GM18520 (cell line): ENCODE data around the gene MRPS34.

Experiments used
- ATAC-seq: cut with Tn5 transposase; IDR thresholded peaks from one replicate; pipeline ENCODE4 v1.9.1; 2021; ENCODE audit not compliant: unreplicated experiment

Gene MRPS34

GRCh38 chr16:1731603-1732002 lies 41.3 kb downstream of the MRPS34 start:
- no peak for ATAC-seq

GRCh38 chr16:1731073-1731472 lies 41.9 kb downstream of the MRPS34 start:
- ATAC-seq, result no peak

- no peak for ATAC-seq
Observed at GRCh38 chr16:1729445-1729844, 43.5 kb downstream of the MRPS34 start.

DNA sequence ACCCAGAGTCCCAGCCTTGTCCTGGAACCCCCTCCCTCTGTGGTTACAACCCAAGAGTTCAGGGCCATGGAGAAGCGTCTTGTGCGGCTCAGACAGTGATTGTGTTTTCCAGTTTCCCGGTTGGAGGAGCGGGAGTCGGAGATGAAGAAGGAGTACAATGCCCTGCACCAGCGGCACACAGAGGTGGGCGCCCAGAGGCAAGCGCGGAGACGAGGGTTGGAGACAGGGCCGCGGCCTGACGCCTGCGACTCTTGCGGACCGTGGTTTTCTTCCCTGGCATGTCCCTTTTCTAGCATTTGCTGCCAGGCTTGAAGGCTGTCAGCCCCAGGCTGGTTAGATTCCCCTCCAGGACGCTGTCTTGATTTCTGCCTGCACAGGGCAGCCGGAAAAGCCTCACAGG lies 43.9 kb downstream of the MRPS34 start:
- ATAC-seq, result no peak

DNA sequence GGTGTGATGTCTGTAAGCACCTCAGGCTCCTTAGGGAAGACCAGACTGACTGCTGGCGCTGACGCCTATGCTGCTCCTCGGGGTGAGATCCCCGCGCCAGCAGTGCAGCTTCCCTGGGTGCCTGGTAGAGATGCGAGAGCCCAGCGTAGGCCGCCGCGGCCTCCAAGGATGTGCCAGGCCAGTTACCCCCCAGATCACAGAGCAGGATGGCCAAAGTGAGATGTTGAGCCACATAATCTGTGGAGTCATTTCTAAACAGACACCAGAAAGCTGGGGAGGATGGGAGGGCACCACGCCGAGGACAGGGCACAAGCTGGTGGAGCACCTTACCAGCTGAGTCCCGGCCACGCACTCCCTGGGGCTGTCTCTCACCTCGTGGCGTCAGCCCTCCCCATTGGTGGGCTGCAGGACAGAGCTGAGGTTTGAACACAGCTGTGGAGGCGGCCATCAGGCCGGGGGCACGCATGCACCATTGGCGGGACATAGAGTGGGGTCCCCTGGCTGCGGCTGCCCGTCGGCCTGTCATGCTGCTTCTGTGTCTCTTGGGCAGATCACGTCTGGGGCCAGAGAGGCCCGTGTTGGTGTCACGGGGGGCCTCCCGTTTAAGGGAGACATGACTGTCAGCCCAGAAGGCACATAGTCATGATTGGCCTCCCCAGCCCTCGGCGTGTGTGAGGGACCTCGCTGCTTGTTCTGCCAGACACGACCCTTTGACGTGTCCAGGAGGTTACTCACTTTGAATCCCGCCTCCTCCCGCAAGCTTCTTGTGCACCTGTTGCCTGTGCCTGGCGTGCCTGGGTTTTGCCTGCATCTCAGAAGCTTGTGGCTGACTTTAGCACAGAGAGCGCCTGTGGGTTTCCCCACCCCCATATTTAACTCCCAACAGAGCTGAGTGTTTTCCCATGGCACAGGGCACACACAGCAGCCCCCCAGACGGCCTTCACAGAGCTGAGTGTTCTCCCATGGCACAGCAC lies 45.0 kb downstream of the MRPS34 start:
- no peak for ATAC-seq

DNA sequence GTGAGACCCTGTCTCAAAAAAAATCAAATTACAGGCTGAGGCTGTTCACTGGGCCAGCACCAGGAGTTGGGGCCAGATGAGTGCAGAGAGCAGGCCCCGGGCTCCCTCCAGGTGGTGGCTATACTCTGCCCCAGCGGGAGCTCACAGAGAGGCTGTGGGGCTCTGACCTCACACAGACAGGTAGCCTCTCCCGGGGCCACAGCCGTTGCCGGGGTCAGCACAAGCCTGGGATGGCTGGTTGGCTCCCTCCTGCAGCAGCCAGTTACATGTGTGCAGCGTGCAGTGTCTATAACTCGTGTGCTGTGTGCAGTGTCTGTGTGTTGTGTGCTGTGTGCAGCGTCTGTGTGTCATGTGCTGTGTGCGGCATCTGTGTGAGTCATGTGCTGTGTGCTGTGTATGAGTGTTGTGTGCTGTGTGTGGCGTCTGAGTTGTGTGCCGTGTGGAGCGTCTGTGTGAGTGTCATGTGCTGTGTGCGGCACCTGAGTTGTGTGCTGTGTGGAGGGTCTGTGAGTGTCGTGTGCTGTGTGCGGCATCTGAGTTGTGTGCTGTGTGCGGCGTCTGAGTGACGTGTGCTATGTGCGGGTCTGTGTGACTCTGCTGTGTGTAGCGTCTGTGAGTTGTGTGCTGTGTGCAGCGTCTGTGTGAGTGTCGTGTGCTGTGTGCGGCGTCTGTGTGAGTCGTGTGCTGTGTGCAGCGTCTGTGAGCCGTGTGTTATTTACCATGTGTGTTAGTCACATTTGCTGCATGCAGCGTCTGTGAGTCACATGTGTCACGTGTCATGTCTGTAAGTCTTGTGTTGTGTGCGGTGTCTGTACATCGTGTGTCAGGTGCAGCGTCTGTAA lies 46.1 kb downstream of the MRPS34 start:
- ATAC-seq, result no peak

- ATAC-seq, result no peak
Observed at GRCh38 chr16:1724491-1724890, 48.4 kb downstream of the MRPS34 start.

DNA sequence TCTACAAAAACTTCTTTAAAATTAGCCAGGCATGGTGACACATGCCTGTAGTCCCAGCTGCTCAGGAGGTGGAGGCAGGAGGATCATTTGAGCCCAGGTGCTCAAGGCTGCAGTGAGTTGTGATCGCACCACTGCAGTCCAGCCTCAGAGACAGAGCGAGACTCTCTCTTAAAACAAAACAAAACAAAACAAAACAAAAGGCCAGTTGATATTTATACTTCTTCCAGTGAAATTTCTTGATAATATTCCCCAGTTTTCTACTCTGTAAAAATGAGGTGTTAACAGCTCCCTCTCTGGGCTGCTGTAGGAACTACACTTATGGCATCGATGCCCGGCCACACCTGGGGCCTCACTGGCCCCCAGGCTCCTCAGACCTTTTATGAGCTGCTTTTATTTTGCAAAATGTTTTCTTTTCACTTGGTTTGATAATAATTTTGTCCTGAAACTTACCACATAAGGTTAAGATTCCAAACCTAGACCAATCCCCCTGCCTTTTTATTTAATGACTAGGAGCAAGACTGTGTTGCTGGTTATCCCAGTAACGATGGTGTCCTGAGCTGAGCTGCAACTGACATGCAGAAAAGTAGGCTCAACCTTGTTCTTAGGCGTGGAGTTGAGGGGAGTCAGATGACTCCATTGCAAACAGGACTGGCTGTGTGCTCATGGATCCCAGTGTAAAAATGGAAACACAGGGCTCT lies 49.3 kb downstream of the MRPS34 start:
- no peak for ATAC-seq
